HG03060 (cell line): ENCODE measurements around the gene SLC24A3.

Source experiments
- ATAC-seq: cut with Tn5 transposase; IDR thresholded peaks from one replicate; pipeline ENCODE4 v1.9.1; 2021; ENCODE audit warnings: low read depth, moderate number of reproducible peaks; ENCODE audit not compliant: unreplicated experiment

SLC24A3 gene

DNA sequence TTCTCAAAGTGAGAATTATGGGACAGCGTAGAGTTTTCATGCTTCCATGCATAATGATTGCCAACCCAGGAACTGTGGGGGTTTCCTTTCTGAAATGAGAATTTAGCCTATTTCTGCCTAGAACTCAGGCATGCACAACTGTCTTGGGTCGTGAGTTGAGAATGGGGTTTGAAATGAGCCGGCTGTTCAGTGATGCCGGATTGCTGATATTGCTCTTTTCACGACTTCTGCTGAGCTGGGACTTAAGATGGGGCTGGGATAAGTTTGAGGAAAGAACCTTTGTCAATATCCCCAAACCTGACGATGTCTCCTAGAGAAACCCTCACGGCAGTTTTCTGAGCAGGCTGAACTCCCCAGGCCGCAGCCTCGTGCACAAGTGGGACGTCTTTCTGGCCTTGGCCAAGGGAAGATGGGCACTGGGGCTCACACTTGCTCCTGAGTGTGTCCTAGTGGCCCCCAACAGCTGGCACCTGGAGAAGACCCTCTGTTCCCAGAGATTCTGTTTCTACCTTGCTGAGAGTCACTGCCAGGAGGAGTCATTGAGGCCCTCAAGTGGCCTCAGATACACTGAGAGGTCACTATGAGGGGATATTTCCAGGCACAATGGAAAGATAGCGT is 511.5 kb downstream of the SLC24A3 start:
- no peak for ATAC-seq

DNA sequence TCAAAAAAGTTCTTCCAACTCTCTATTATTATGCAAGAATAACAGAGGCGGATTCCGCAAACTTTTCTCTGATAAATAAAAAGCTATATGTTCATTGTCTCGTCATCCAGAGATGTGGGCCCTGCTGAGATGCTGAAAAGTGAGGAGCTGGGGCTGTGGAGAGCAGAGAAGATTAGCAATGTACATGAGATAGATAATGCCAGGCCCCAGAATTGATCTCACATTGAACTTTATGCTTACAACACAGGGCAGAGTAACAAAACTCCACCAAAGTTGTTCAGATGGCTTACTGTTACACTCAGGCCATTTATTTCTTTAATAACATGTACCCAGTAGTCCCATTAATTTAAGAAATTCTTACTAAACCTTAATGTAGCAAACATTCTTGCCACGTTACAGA is 512.9 kb downstream of the SLC24A3 start:
- no peak for ATAC-seq

DNA sequence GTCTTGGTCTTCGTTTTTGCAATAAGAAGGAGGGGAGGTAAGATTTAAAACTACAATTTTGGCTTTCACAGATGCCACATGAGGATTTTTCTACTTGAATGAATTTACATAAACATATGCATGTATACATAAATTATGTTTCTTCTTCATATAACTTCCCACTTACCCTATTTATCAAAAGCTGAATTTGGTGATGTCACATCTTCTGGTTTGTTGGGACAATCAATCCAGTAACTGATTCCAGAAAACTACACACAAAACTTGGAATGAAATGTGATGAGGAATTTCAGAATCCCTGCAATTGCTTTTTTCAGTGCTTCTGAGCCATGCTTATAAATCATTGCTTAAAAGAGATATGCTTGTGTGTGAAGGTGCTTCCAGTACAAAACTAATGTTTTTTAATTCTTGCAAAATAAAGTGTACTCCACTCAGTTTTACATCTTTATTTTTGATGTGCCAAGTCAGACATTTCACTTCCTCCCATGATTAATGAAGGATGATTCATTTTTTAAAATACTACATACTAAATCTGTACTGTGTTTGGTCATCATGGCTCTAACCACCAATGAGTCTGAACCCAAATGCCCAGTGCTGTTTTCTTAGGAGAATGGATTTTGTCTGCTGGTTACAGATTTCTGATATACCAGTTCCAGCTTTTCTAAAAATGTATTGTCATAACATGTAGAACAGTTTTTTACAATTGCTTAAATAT is 513.5 kb downstream of the SLC24A3 start:
- ATAC-seq, result no peak

GRCh38 chr20:19727251-19727847 is 514.9 kb downstream of the SLC24A3 start:
- no peak for ATAC-seq

DNA sequence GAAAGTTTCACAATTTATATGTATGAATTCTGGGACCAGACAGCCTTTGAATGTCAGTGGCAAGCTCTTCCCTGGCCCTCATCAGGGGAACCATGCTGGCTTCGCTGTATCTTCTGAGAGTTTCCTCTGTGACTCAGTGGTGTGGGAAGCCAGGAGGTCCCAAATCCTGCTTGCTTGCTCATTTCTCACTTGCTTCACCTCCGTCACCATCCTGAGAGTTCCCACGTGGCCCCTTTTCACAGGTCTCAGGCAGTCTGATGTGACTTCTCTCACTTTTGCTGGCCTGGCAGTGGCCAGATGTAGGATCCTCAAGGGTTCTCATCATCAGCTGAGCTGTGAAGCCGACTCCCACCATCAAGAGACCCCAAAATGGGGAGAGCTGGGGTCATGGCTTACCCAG is 517.2 kb downstream of the SLC24A3 start:
- no peak for ATAC-seq

DNA sequence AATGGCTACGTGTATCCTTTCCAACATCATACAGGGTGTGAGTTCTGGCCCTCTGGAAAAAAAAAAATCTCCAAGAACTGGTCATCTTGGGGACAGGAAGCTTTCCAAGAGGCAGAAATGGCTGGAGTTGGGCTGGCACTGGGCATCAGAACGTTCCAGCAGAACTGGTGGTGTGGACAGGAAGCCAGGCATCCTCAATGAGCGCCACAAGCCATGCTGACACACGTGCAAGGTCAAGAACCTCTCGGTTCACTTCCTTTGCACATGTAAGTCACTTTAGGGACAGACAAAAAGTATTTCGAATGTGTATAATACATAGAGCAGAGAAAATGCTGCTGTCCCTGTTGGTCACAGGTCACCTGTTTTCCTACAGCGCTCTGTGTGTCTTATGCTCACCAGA is 518.3 kb downstream of the SLC24A3 start:
- ATAC-seq, result no peak

GRCh38 chr20:19734811-19735210 is 522.4 kb downstream of the SLC24A3 start:
- no peak for ATAC-seq

DNA sequence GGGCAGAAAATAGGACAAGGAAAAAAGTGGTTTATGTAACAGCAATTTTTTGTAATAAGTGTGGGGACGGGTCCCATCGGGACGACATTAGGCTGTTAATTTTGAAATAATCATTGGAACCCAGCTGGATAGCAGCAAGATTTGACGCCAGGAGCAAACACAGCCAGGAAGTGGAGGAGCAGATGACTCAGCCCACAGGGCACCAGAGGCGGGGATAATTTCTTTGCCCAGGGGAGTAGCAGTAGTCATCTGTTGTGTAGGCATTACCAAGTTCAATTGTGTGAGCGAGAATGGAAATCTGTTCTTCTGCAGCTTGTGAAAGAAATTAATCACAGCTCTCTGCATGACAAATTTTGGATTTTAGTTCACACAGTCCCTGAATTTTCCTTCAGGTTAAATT is 523.0 kb downstream of the SLC24A3 start:
- ATAC-seq, result no peak

- no peak for ATAC-seq
Measured at GRCh38 chr20:19737025-19737424, 524.6 kb downstream of the SLC24A3 start.

DNA sequence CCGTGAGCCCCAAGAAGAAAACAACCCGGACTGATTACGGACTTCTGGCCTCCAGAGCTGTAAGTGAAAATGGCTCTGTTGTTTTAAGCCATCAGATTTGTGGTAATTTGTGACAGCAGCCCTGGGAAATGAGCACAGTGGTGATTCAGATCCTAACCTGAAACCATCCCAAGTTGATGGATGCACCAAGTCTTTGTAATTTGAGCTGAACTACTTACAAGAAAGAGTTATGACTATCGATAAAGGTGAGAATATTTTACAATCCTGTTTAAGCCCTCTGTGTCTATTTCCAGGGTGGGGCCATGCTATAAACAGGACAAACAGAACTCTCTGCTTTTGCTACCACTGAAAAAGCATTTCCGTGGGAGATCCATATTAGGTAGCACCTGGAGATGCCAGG is 526.5 kb downstream of the SLC24A3 start:
- no peak for ATAC-seq

- ATAC-seq, result no peak
Measured at GRCh38 chr20:19739351-19739750, 526.9 kb downstream of the SLC24A3 start.

GRCh38 chr20:19740512-19740911 is 528.1 kb downstream of the SLC24A3 start:
- ATAC-seq, result no peak

- no peak for ATAC-seq
Measured at GRCh38 chr20:19741924-19742323, 529.5 kb downstream of the SLC24A3 start.

DNA sequence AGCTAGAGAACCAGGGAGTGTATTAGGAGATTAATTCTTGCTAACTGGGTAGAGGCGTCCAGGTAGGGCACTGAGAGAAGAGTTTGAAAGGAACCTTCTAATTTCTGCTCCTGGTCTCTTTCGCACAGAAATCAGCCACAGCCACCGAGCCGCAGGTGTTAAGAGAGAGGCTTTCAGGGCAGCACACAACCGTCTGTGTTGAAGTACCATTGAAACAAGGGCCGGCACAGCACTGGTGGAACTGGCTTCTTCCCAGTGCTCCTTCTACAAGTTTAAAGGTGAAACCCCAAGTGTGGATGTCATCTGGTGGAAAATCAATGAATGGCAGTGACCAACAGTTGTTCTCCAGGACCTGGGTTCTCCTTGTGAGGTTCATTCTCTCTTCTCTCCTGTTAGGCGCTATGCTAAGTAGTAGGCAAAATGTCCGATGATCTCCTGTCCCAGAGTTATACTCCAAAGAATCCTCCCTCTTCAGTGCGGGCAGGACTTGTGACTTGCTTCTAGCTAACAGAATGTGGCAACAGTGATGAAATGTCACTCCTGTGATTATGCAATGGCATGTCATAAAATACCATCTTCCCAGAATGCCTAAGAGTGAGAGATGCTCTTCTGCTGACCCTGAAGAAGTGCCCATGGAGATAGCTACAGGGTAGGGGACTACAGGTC is 530.7 kb downstream of the SLC24A3 start:
- ATAC-seq, result no peak

DNA sequence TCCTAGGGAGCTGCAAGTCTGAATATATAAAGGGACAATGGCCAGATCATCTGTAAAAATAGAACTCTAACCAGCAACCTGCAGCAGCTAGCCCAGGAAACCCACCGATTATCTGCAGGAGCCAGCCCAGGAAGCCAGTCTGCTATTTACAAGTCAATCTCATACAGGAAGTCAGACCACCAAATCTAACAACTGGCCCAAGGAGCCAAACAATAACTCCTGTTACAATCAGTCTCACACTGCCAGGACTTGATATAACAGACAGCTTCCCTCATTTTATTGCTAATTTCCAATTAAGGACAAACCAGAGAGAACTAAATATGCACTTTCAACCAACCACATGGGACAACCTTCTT is 531.2 kb downstream of the SLC24A3 start:
- ATAC-seq, result no peak

DNA sequence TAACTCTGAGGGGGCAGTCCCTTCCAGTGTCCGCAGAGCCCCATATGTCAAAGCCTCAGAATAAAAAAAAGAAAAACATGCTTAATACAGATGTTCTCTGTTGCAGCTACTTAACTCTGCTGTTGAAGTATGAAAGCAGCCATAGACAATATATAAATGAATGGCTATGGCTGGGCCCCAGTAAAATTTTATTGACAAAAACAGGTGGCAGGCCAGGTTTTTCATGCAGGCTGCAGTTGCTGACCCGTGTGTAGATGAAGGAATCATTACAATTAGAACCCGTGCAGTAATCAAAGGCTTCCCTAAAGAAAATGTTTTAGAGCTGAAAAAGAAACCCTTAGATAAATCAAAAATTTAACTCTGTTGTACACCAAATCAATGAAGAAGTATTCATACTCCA is 532.7 kb downstream of the SLC24A3 start:
- ATAC-seq, result no peak

- ATAC-seq, result no peak
Measured at GRCh38 chr20:19745584-19745983, 533.1 kb downstream of the SLC24A3 start.

DNA sequence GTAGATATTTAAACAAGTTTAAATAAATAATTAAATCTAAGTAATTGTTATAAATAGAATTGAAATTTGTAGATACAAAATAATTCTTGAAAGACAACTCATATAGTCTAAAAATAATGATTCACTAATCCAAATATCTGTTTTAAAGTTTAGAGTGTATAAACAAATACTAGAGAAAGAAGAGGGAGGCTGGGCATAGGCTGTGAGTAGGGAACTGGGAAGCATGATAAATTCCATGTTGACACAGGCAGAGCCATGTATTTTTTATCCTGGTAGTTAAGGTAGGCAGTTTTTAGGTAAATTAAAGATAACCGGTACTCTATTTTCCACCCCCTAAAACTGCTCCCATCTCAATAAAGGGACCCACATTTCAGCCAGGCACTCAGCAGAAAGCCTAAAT is 534.0 kb downstream of the SLC24A3 start:
- no peak for ATAC-seq

DNA sequence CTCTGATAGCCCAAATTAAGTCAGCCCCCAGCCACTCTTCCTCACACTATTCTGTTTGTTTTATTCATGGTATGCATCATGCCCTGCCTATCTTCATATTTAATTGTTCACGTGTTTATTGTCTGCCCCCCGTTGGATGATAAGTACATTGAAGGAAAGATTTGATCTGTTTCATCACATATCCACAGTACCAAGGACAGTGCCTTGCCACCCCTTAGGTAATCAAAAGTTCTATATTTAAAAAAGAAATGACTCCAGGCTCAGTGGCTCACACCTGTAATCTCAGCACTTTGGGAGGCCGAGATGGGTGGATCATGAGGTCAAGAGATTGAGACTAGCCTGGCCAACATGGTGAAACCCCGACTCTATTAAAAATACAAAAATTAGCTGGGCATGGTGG is 535.5 kb downstream of the SLC24A3 start:
- ATAC-seq, result no peak

GRCh38 chr20:19748681-19749080 is 536.2 kb downstream of the SLC24A3 start:
- ATAC-seq, result no peak

- ATAC-seq, result no peak
Measured at GRCh38 chr20:19749618-19750071, 537.2 kb downstream of the SLC24A3 start.
